Fibroblast of skin of right biceps (primary cell): ENCODE measurements around the gene MTHFD1L.
A peak's percentile ranks its signal among the peaks of the same experiment; 100 is the strongest.

ENCODE experiments used
- DNase-seq: peaks from one replicate; pipeline ENCODE4 v3.0.0-alpha.2; 2013

The MTHFD1L gene

GRCh38 chr6:150937132-150937906 lies 71.8 kb downstream of the MTHFD1L start:
- DNase-seq, result peak; percentile 67

- no peak for DNase-seq
Measured at GRCh38 chr6:150939399-150939798, 73.9 kb downstream of the MTHFD1L start.

- peak; percentile 86 for DNase-seq
Measured at GRCh38 chr6:150940941-150941340, 75.4 kb downstream of the MTHFD1L start.

- no peak for DNase-seq
Measured at GRCh38 chr6:150949526-150949925, 84.0 kb downstream of the MTHFD1L start.

GRCh38 chr6:150953851-150954250 lies 88.3 kb downstream of the MTHFD1L start:
- DNase-seq, result no peak

- DNase-seq, result no peak
Measured at GRCh38 chr6:150959166-150959565, 93.7 kb downstream of the MTHFD1L start.

GRCh38 chr6:150962436-150962835 lies 96.9 kb downstream of the MTHFD1L start:
- DNase-seq, result no peak

GRCh38 chr6:150964765-150965164 lies 99.3 kb downstream of the MTHFD1L start:
- DNase-seq, result no peak

- no peak for DNase-seq
Measured at GRCh38 chr6:150966786-150967185, 101.3 kb downstream of the MTHFD1L start.

GRCh38 chr6:150967381-150967780 lies 101.9 kb downstream of the MTHFD1L start:
- no peak for DNase-seq

- DNase-seq, result peak; percentile 19
Measured at GRCh38 chr6:150967910-150968309, 102.4 kb downstream of the MTHFD1L start.

- DNase-seq, result no peak
Measured at GRCh38 chr6:150969901-150970300, 104.4 kb downstream of the MTHFD1L start.

- DNase-seq, result no peak
Measured at GRCh38 chr6:150971219-150971618, 105.7 kb downstream of the MTHFD1L start.

GRCh38 chr6:150975136-150975535 lies 109.6 kb downstream of the MTHFD1L start:
- no peak for DNase-seq

- peak; percentile 15 for DNase-seq
Measured at GRCh38 chr6:150977281-150977680, 111.8 kb downstream of the MTHFD1L start.

- DNase-seq, result no peak
Measured at GRCh38 chr6:150978624-150979023, 113.1 kb downstream of the MTHFD1L start.

GRCh38 chr6:150979826-150980350 lies 114.4 kb downstream of the MTHFD1L start:
- DNase-seq, result no peak

GRCh38 chr6:150981095-150981494 lies 115.6 kb downstream of the MTHFD1L start:
- DNase-seq, result peak; percentile 28

GRCh38 chr6:150981669-150982068 lies 116.2 kb downstream of the MTHFD1L start:
- no peak for DNase-seq

- DNase-seq, result peak; percentile 10
Measured at GRCh38 chr6:150987371-150987828, 121.9 kb downstream of the MTHFD1L start.

- no peak for DNase-seq
Measured at GRCh38 chr6:150987855-150988464, 122.5 kb downstream of the MTHFD1L start.

GRCh38 chr6:150991487-150991886 lies 126.0 kb downstream of the MTHFD1L start:
- DNase-seq, result no peak

- no peak for DNase-seq
Measured at GRCh38 chr6:150992262-150992661, 126.8 kb downstream of the MTHFD1L start.

- DNase-seq, result no peak
Measured at GRCh38 chr6:150992703-150993102, 127.2 kb downstream of the MTHFD1L start.
